HG03469 (cell line): Measurements from ENCODE around the gene RNF212.

Experiments
- ATAC-seq: cut with Tn5 transposase; IDR thresholded peaks from one replicate; pipeline ENCODE4 v1.9.1; 2021; ENCODE audit warnings: mild to moderate bottlenecking, moderate library complexity, moderate number of reproducible peaks; ENCODE audit not compliant: unreplicated experiment

The RNF212 gene

GRCh38 chr4:1036976-1037810 lies 76.2 kb downstream of the RNF212 start:
- no peak for ATAC-seq

GRCh38 chr4:1036095-1036494 lies 77.3 kb downstream of the RNF212 start:
- ATAC-seq, result no peak

- no peak for ATAC-seq
Observed at GRCh38 chr4:1035510-1035909, 77.9 kb downstream of the RNF212 start.

- no peak for ATAC-seq
Observed at GRCh38 chr4:1033840-1034551, 79.4 kb downstream of the RNF212 start.

GRCh38 chr4:1032861-1033260 lies 80.5 kb downstream of the RNF212 start:
- ATAC-seq, result no peak

- ATAC-seq, result no peak
Observed at GRCh38 chr4:1031956-1032795, 81.2 kb downstream of the RNF212 start.

GRCh38 chr4:1031346-1031745 lies 82.0 kb downstream of the RNF212 start:
- ATAC-seq, result no peak

GRCh38 chr4:1030559-1030958 lies 82.8 kb downstream of the RNF212 start:
- ATAC-seq, result no peak

GRCh38 chr4:1030031-1030430 lies 83.3 kb downstream of the RNF212 start:
- ATAC-seq, result no peak

GRCh38 chr4:1029529-1029928 lies 83.8 kb downstream of the RNF212 start:
- ATAC-seq, result no peak

GRCh38 chr4:1028574-1029220 lies 84.7 kb downstream of the RNF212 start:
- ATAC-seq, result no peak

- no peak for ATAC-seq
Observed at GRCh38 chr4:1027915-1028238, 85.5 kb downstream of the RNF212 start.

- no peak for ATAC-seq
Observed at GRCh38 chr4:1027219-1027914, 86.0 kb downstream of the RNF212 start.

- ATAC-seq, result peak; percentile 54
Observed at GRCh38 chr4:1026115-1026514, 87.2 kb downstream of the RNF212 start.

- ATAC-seq, result no peak
Observed at GRCh38 chr4:1024882-1025545, 88.3 kb downstream of the RNF212 start.

GRCh38 chr4:1023895-1024740 lies 89.2 kb downstream of the RNF212 start:
- ATAC-seq, result no peak

- ATAC-seq, result no peak
Observed at GRCh38 chr4:1023075-1023640, 90.2 kb downstream of the RNF212 start.

GRCh38 chr4:1022739-1023066 lies 90.7 kb downstream of the RNF212 start:
- ATAC-seq, result no peak
